ENCODE measurements around the gene ACSS3.

The ACSS3 gene

GRCh38 chr12:81143057-81143456, 65.2 kb downstream of the ACSS3 start:
- DNase-seq (ENCODE audit: low spot score), result no peak
- in situ Hi-C loops (cut with MboI; ENCODE audit: low sequenced_read_pairs, unreplicated experiment), result no loop called here
- TF ChIP-seq CTCF (IDR thresholded peaks at IDR 0.05; ENCODE audit: borderline replicate concordance, control extremely low read depth, extremely low read depth, insufficient read depth, missing control alignments), result no peak

- TF ChIP-seq CTCF (IDR thresholded peaks at IDR 0.05; ENCODE audit: borderline replicate concordance, control extremely low read depth, extremely low read depth, insufficient read depth, missing control alignments), result no peak
- in situ Hi-C loops (cut with MboI; ENCODE audit: low sequenced_read_pairs, unreplicated experiment), result no loop called here
- no peak for DNase-seq (ENCODE audit: low spot score)
Observed at GRCh38 chr12:81146228-81147225, 68.6 kb downstream of the ACSS3 start.

DNA sequence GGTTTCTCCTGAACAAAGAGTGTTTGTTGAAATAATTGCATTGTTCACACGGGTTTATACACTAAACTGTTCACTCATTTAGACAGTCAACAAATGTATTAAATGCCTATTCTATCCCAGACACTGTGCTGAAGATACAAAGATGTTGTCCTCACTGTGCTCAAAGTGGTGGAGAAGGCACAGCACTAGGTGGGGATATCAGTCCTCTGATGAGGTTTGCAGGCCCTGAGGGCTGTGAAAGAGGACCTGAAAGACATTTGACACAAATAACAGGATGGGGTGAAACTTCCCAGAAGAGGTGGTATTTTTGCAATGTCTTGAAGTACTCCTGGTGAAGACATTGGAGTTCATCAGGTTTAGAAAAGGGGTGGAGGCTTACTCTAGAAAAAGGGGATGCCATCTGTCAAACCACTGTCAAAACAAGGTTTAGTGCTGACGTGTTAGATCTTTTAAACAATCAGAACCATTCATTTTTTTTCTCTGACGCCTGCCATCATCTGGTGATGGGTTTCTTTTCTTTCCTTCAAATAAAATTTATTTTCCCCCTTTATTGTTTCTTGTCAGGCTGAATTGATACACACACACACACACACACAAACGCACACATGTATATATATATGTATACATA, 69.5 kb downstream of the ACSS3 start:
- DNase-seq (ENCODE audit: low spot score), result peak; percentile 8
- no peak for TF ChIP-seq CTCF (IDR thresholded peaks at IDR 0.05; ENCODE audit: borderline replicate concordance, control extremely low read depth, extremely low read depth, insufficient read depth, missing control alignments)
- in situ Hi-C loops (cut with MboI; ENCODE audit: low sequenced_read_pairs, unreplicated experiment), result no loop called here

- in situ Hi-C loops (cut with MboI; ENCODE audit: low sequenced_read_pairs, unreplicated experiment), result no loop called here
- no peak for DNase-seq (ENCODE audit: low spot score)
- TF ChIP-seq CTCF (IDR thresholded peaks at IDR 0.05; ENCODE audit: borderline replicate concordance, control extremely low read depth, extremely low read depth, insufficient read depth, missing control alignments), result no peak
Observed at GRCh38 chr12:81150382-81150781, 72.5 kb downstream of the ACSS3 start.

GRCh38 chr12:81159856-81160255, 82.0 kb downstream of the ACSS3 start:
- no peak for DNase-seq (ENCODE audit: low spot score)
- in situ Hi-C loops (cut with MboI; ENCODE audit: low sequenced_read_pairs, unreplicated experiment), result no loop called here

More at GRCh38 chr12:81159856-81160255, 82.0 kb downstream of the ACSS3 start:
- TF ChIP-seq CTCF (IDR thresholded peaks at IDR 0.05; ENCODE audit: borderline replicate concordance, control extremely low read depth, extremely low read depth, insufficient read depth, missing control alignments), result no peak
